ENCODE data around the gene TBATA.

The TBATA gene

GRCh38 chr10:70780772-70781171, 4.4 kb downstream of the TBATA start:
- no peak overlapping the region for H3K14ac ChIP-seq (ENCODE audit: low read length)
- H3K4me1 ChIP-seq (ENCODE audit: control insufficient read depth in 1 of 2, insufficient read depth in 2 of 2, low read length in 2 of 2) = no peaks in the 10 kb centered on the region
- H3K4me3 ChIP-seq (ENCODE audit: low read depth, low read length) = no peak overlapping the region
- H3K36me3 ChIP-seq (ENCODE audit: control insufficient read depth in 1 of 2, insufficient read depth in 2 of 2, low read length in 2 of 2) = no peaks in the 10 kb centered on the region
- H3K4me2 ChIP-seq (ENCODE audit: low read length) = no peak overlapping the region
- no peak overlapping the region for H3K23ac ChIP-seq (ENCODE audit: low read length)
- H3K4ac ChIP-seq (ENCODE audit: low read depth, low read length) = no peak overlapping the region
- no peak for DNase-seq
- no peak overlapping the region for H4K91ac ChIP-seq (ENCODE audit: low read depth, low read length)
- no peak overlapping the region for H4K12ac ChIP-seq (ENCODE audit: low read depth, low read length)
- H3K18ac ChIP-seq (ENCODE audit: low read length) = no peak overlapping the region
- H3K79me1 ChIP-seq (ENCODE audit: low read length) = no peaks in the 10 kb centered on the region
- peaks cover 2% of the 10 kb centered on the region for H3K9me3 ChIP-seq (ENCODE audit: insufficient read depth, low read depth, low read length)
- H2BK120ac ChIP-seq (ENCODE audit: insufficient read depth, low read length, poor library complexity) = no peak overlapping the region
- H3K27ac ChIP-seq (ENCODE audit: low read depth, low read length) = no peak overlapping the region
- H2AK5ac ChIP-seq (ENCODE audit: low read length) = no peak overlapping the region
- H2BK12ac ChIP-seq (ENCODE audit: low read length) = no peak overlapping the region
- H3K9ac ChIP-seq (ENCODE audit: low read length) = no peak overlapping the region
- H2BK5ac ChIP-seq (ENCODE audit: low read depth, low read length, poor library complexity) = no peak overlapping the region
- H3K79me2 ChIP-seq (ENCODE audit: control insufficient read depth, insufficient read depth, low read length, poor library complexity) = no peaks in the 10 kb centered on the region
- no peak overlapping the region for H2AFZ ChIP-seq (ENCODE audit: insufficient read depth, low read length, poor library complexity)
- WGBS (ENCODE audit: extremely low coverage, insufficient coverage, insufficient read length) = no CpG with 5 or more reads among the region's 4 CpGs
- H3K27me3 ChIP-seq (ENCODE audit: insufficient read depth, low read length) = no peaks in the 10 kb centered on the region
- no peak overlapping the region for H4K8ac ChIP-seq (ENCODE audit: low read depth, low read length)

GRCh38 chr10:70780370-70780760, 4.8 kb downstream of the TBATA start:
- DNase-seq = no peak
- no peaks in the 10 kb centered on the region for H3K79me2 ChIP-seq (ENCODE audit: control insufficient read depth, insufficient read depth, low read length, poor library complexity)
- H3K9ac ChIP-seq (ENCODE audit: low read length) = no peak overlapping the region
- H3K79me1 ChIP-seq (ENCODE audit: low read length) = no peaks in the 10 kb centered on the region
- no peak overlapping the region for H3K14ac ChIP-seq (ENCODE audit: low read length)
- no peaks in the 10 kb centered on the region for H3K27me3 ChIP-seq (ENCODE audit: insufficient read depth, low read length)
- no peak overlapping the region for H3K4me3 ChIP-seq (ENCODE audit: low read depth, low read length)
- no peak overlapping the region for H2BK12ac ChIP-seq (ENCODE audit: low read length)
- H2AFZ ChIP-seq (ENCODE audit: insufficient read depth, low read length, poor library complexity) = no peak overlapping the region
- H4K8ac ChIP-seq (ENCODE audit: low read depth, low read length) = no peak overlapping the region
- no peaks in the 10 kb centered on the region for H3K36me3 ChIP-seq (ENCODE audit: control insufficient read depth in 1 of 2, insufficient read depth in 2 of 2, low read length in 2 of 2)
- H2AK5ac ChIP-seq (ENCODE audit: low read length) = no peak overlapping the region
- H3K4me2 ChIP-seq (ENCODE audit: low read length) = no peak overlapping the region
- H3K27ac ChIP-seq (ENCODE audit: low read depth, low read length) = no peak overlapping the region
- H2BK5ac ChIP-seq (ENCODE audit: low read depth, low read length, poor library complexity) = no peak overlapping the region
- H2BK120ac ChIP-seq (ENCODE audit: insufficient read depth, low read length, poor library complexity) = no peak overlapping the region
- no CpG with 5 or more reads among the region's 9 CpGs for WGBS (ENCODE audit: extremely low coverage, insufficient coverage, insufficient read length)
- no peaks in the 10 kb centered on the region for H3K4me1 ChIP-seq (ENCODE audit: control insufficient read depth in 1 of 2, insufficient read depth in 2 of 2, low read length in 2 of 2)
- H3K9me3 ChIP-seq (ENCODE audit: insufficient read depth, low read depth, low read length) = peaks cover 2% of the 10 kb centered on the region
- H3K4ac ChIP-seq (ENCODE audit: low read depth, low read length) = no peak overlapping the region
- H3K23ac ChIP-seq (ENCODE audit: low read length) = no peak overlapping the region
- no peak overlapping the region for H4K12ac ChIP-seq (ENCODE audit: low read depth, low read length)
- no peak overlapping the region for H4K91ac ChIP-seq (ENCODE audit: low read depth, low read length)
- H3K18ac ChIP-seq (ENCODE audit: low read length) = no peak overlapping the region

GRCh38 chr10:70779511-70780369, 5.4 kb downstream of the TBATA start:
- Histone ChIP-seq H2BK5ac (ENCODE audit: low read depth, low read length, poor library complexity) (no peak overlapping the region), H3K4me3 (ENCODE audit: low read depth, low read length) (no peak overlapping the region), H3K79me2 (ENCODE audit: control insufficient read depth, insufficient read depth, low read length, poor library complexity) (no peaks in the 10 kb centered on the region), H4K8ac (ENCODE audit: low read depth, low read length) (no peak overlapping the region), H3K4me1 (ENCODE audit: control insufficient read depth in 1 of 2, insufficient read depth in 2 of 2, low read length in 2 of 2) (no peaks in the 10 kb centered on the region), H2AFZ (ENCODE audit: insufficient read depth, low read length, poor library complexity) (no peak overlapping the region), H3K9ac (ENCODE audit: low read length) (no peak overlapping the region), H2AK5ac (ENCODE audit: low read length) (no peak overlapping the region), H2BK12ac (ENCODE audit: low read length) (no peak overlapping the region), H3K79me1 (ENCODE audit: low read length) (no peaks in the 10 kb centered on the region), H3K23ac (ENCODE audit: low read length) (no peak overlapping the region), H3K4ac (ENCODE audit: low read depth, low read length) (no peak overlapping the region), H4K12ac (ENCODE audit: low read depth, low read length) (no peak overlapping the region), H4K91ac (ENCODE audit: low read depth, low read length) (no peak overlapping the region), H3K27me3 (ENCODE audit: insufficient read depth, low read length) (no peaks in the 10 kb centered on the region), H3K14ac (ENCODE audit: low read length) (no peak overlapping the region), H3K36me3 (ENCODE audit: control insufficient read depth in 1 of 2, insufficient read depth in 2 of 2, low read length in 2 of 2) (no peaks in the 10 kb centered on the region), H3K9me3 (ENCODE audit: insufficient read depth, low read depth, low read length) (no peaks in the 10 kb centered on the region), H2BK120ac (ENCODE audit: insufficient read depth, low read length, poor library complexity) (no peak overlapping the region), H3K27ac (ENCODE audit: low read depth, low read length) (no peak overlapping the region), H3K18ac (ENCODE audit: low read length) (no peak overlapping the region), H3K4me2 (ENCODE audit: low read length) (no peak overlapping the region)
- DNase-seq = peak; percentile 11 to 12
- no CpG with 5 or more reads among the region's 16 CpGs for WGBS (ENCODE audit: extremely low coverage, insufficient coverage, insufficient read length)

- Histone ChIP-seq H3K23ac (ENCODE audit: low read length) (no peak overlapping the region), H3K9ac (ENCODE audit: low read length) (no peak overlapping the region), H2AK5ac (ENCODE audit: low read length) (no peak overlapping the region), H3K79me1 (ENCODE audit: low read length) (no peaks in the 10 kb centered on the region), H4K91ac (ENCODE audit: low read depth, low read length) (no peak overlapping the region), H3K14ac (ENCODE audit: low read length) (no peak overlapping the region), H4K8ac (ENCODE audit: low read depth, low read length) (no peak overlapping the region), H3K27ac (ENCODE audit: low read depth, low read length) (no peak overlapping the region), H3K4me3 (ENCODE audit: low read depth, low read length) (no peak overlapping the region), H3K36me3 (ENCODE audit: control insufficient read depth in 1 of 2, insufficient read depth in 2 of 2, low read length in 2 of 2) (no peaks in the 10 kb centered on the region), H3K18ac (ENCODE audit: low read length) (no peak overlapping the region), H3K79me2 (ENCODE audit: control insufficient read depth, insufficient read depth, low read length, poor library complexity) (no peaks in the 10 kb centered on the region), H2BK12ac (ENCODE audit: low read length) (no peak overlapping the region), H2BK120ac (ENCODE audit: insufficient read depth, low read length, poor library complexity) (no peak overlapping the region), H3K4me1 (ENCODE audit: control insufficient read depth in 1 of 2, insufficient read depth in 2 of 2, low read length in 2 of 2) (no peaks in the 10 kb centered on the region), H3K27me3 (ENCODE audit: insufficient read depth, low read length) (no peaks in the 10 kb centered on the region), H2AFZ (ENCODE audit: insufficient read depth, low read length, poor library complexity) (no peak overlapping the region), H3K4ac (ENCODE audit: low read depth, low read length) (no peak overlapping the region), H3K9me3 (ENCODE audit: insufficient read depth, low read depth, low read length) (no peaks in the 10 kb centered on the region), H4K12ac (ENCODE audit: low read depth, low read length) (no peak overlapping the region), H3K4me2 (ENCODE audit: low read length) (no peak overlapping the region), H2BK5ac (ENCODE audit: low read depth, low read length, poor library complexity) (no peak overlapping the region)
- WGBS (ENCODE audit: extremely low coverage, insufficient coverage, insufficient read length) = no CpG with 5 or more reads among the region's 2 CpGs
- no peak for DNase-seq
These were observed 6.1 kb downstream of the TBATA start for GRCh38 chr10:70779088-70779487.

Measured in trophoblast cell (in vitro differentiated cells and primary cell).